Measurements from ENCODE around the gene JOSD2. TPM values are rescaled to one million over a fixed set of nuclear protein-coding genes. Genes with fewer than 3 reads are reported as not detected.

The JOSD2 gene
- total and polyA plus RNA-seq, 2 of the 4 experiments (the other 2 are of a cell fraction) = 12.2 to 54.1 TPM

DNA sequence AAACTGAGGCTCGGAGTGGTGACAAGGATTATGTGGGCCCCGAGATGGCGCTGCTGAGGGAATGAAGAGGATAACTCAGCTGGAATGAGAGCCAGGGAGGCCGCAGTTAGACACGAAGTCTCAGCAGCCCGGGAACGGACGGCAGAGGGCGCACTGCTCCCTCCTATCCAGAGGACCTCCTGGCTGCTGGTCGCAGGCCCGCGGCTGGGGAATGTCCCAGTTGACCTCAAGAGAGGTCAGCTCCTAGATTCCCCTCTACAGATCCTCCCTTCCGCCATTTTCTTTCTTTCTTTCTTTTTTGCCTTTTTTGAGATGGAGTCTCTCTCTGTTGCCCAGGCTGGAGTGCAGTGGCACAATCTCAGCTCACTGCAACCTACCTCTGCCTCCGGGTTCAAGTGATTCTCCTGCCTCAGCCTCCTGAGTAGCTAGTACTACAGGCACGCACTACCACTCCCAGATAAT is 26.8 kb upstream of the JOSD2 start:
- no peaks in the 10 kb centered on the region for H3K79me1 ChIP-seq (ENCODE audit: low read depth in 1 of 2, low read length in 2 of 2)
- H4K91ac ChIP-seq (ENCODE audit: insufficient read depth, low read depth, low read length) = no peak overlapping the region
- no peak overlapping the region for H3K23ac ChIP-seq (ENCODE audit: low read depth, low read length)
- H3K4me3 ChIP-seq (ENCODE audit: insufficient read depth, low read depth, low read length) = no peak overlapping the region
- H3K27ac ChIP-seq (ENCODE audit: insufficient read depth, low read length) = no peak overlapping the region
- TF ChIP-seq BHLHE40 (IDR thresholded peaks at IDR 0.05; ENCODE audit: low read depth, low read length) (no peak), MXI1 (IDR thresholded peaks at IDR 0.05; ENCODE audit: borderline replicate concordance, low read depth, low read length) (no peak), MAFK (IDR thresholded peaks at IDR 0.05; ENCODE audit: low read depth, low read length) (no peak), NFE2L2 (IDR thresholded peaks at IDR 0.05; ENCODE audit: low read depth, low read length) (no peak), MAZ (IDR thresholded peaks at IDR 0.05; ENCODE audit: borderline replicate concordance, low read depth, low read length) (no peak), RAD21 (IDR thresholded peaks at IDR 0.05; ENCODE audit: low read length) (peak; percentile 68), RFX5 (IDR thresholded peaks at IDR 0.05; ENCODE audit: low read depth, low read length) (no peak), CHD1 (IDR thresholded peaks at IDR 0.05; ENCODE audit: low read depth, low read length) (no peak), POLR2A (IDR thresholded peaks at IDR 0.05; ENCODE audit: low read depth, low read length) (no peak), SMC3 (IDR thresholded peaks at IDR 0.05; ENCODE audit: low read depth, low read length) (peak; percentile 79), RCOR1 (IDR thresholded peaks at IDR 0.05; ENCODE audit: insufficient replicate concordance, low read length) (no peak), CEBPB (IDR thresholded peaks at IDR 0.05; ENCODE audit: low read depth, low read length) (no peak)
- TF ChIP-seq, protein P1, sequence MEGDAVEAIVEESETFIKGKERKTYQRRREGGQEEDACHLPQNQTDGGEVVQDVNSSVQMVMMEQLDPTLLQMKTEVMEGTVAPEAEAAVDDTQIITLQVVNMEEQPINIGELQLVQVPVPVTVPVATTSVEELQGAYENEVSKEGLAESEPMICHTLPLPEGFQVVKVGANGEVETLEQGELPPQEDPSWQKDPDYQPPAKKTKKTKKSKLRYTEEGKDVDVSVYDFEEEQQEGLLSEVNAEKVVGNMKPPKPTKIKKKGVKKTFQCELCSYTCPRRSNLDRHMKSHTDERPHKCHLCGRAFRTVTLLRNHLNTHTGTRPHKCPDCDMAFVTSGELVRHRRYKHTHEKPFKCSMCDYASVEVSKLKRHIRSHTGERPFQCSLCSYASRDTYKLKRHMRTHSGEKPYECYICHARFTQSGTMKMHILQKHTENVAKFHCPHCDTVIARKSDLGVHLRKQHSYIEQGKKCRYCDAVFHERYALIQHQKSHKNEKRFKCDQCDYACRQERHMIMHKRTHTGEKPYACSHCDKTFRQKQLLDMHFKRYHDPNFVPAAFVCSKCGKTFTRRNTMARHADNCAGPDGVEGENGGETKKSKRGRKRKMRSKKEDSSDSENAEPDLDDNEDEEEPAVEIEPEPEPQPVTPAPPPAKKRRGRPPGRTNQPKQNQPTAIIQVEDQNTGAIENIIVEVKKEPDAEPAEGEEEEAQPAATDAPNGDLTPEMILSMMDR (conservative IDR thresholded peaks at IDR 0.05; ENCODE audit: low read depth, low read length) = peak; percentile 88
- TF ChIP-seq, protein P2, sequence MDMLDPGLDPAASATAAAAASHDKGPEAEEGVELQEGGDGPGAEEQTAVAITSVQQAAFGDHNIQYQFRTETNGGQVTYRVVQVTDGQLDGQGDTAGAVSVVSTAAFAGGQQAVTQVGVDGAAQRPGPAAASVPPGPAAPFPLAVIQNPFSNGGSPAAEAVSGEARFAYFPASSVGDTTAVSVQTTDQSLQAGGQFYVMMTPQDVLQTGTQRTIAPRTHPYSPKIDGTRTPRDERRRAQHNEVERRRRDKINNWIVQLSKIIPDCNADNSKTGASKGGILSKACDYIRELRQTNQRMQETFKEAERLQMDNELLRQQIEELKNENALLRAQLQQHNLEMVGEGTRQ (IDR thresholded peaks at IDR 0.05; ENCODE audit: low read depth, low read length) = no peak
- H2BK120ac ChIP-seq (ENCODE audit: low read depth, low read length) = no peak overlapping the region
- H4K8ac ChIP-seq (ENCODE audit: low read depth in 2 of 2, low read length in 2 of 2) = no peak overlapping the region
- H3K9ac ChIP-seq (ENCODE audit: low read depth, low read length) = no peak overlapping the region
- peaks cover 3% of the 10 kb centered on the region; the same call in 1 of the 2 replicates for H3K9me3 ChIP-seq (ENCODE audit: control insufficient read depth, insufficient read depth, low read length)
- WGBS, 2 experiments (ENCODE audit: extremely low coverage in 2 of 2, insufficient read length in 1 of 2) = 0% methylated on average over 3 of the region's 15 CpGs; no CpG with 5 or more reads in 1 of the 2 experiments
- peak overlapping the region; percentile 65 for H2AK9ac ChIP-seq (replicated peaks; ENCODE audit: low read depth, low read length, poor library complexity)
- H2BK15ac ChIP-seq (ENCODE audit: low read depth, low read length) = no peak overlapping the region
- no peaks in the 10 kb centered on the region; the same call in 1 of the 2 replicates for H3K27me3 ChIP-seq (ENCODE audit: control insufficient read depth, insufficient read depth, low read length)
- intact Hi-C loops (cut with micrococcal nuclease) = loop anchor here (1.0 kb wide), 1 partner anchor 385 kb away; no protein-coding TSS in a partner anchor
- H4K20me1 ChIP-seq (ENCODE audit: insufficient read depth, low read length) = no peaks in the 10 kb centered on the region
- H2AFZ ChIP-seq (replicated peaks; ENCODE audit: low read length, poor library complexity) = peak overlapping the region; percentile 4
- H3K4me1 ChIP-seq (ENCODE audit: control insufficient read depth, insufficient read depth, low read length) = no peaks in the 10 kb centered on the region
- BruUV-seq (replicated peaks) = no TSS peak
- no peak overlapping the region for H4K5ac ChIP-seq (ENCODE audit: low read depth, low read length)
- H3K9me1 ChIP-seq (ENCODE audit: insufficient read depth, low read length) = no peaks in the 10 kb centered on the region
- H2BK20ac ChIP-seq (ENCODE audit: low read depth, low read length) = no peak overlapping the region
- dilution Hi-C loops (cut with HindIII; ENCODE audit: low sequenced_read_pairs, unreplicated experiment) = no loop called here
- H2BK5ac ChIP-seq (ENCODE audit: low read depth, low read length, poor library complexity, severe bottlenecking) = no peak overlapping the region
- no peak overlapping the region for H3K4me2 ChIP-seq (ENCODE audit: low read depth, low read length)
- no peak overlapping the region for H3K56ac ChIP-seq (ENCODE audit: extremely low read depth, insufficient read depth, low read length)
- H3K36me3 ChIP-seq (ENCODE audit: control insufficient read depth, insufficient read depth, low read length) = no peaks in the 10 kb centered on the region
- no peak overlapping the region for H3K14ac ChIP-seq (replicated peaks; ENCODE audit: low read depth, low read length)
- no peak overlapping the region for H2AK5ac ChIP-seq (ENCODE audit: low read depth, low read length)
- H3K18ac ChIP-seq (ENCODE audit: low read depth, low read length) = no peak overlapping the region
- ChIA-PET POLR2A (ENCODE audit: unreplicated experiment) (interaction anchor here (0.6 kb wide), 1 partner anchor 10 kb away, joined by 5 read pairs; no protein-coding TSS in a partner anchor), CTCF (interaction anchor here (0.6 to 2.5 kb wide), 10 partner anchors 9 to 500 kb away, joined by 3 to 8 read pairs (median 4); no protein-coding TSS in a partner anchor)
- ATAC-seq (ENCODE audit: low read depth) = peak; percentile 99
- peak; percentile 71 for DNase-seq
- in situ Hi-C loops (cut with MboI; ENCODE audit: low sequenced_read_pairs) = loop anchor here (10.0 kb wide), 1 partner anchor 247 kb away; no protein-coding TSS in a partner anchor
- no peak overlapping the region for H3K4ac ChIP-seq (ENCODE audit: low read depth, low read length)

Data from IMR-90 (cell line).